ENCODE measurements around the gene SRRM4.
"Not testable (repeated sequence)": the region's sequence is repeated elsewhere in the genome, so short reads cannot be mapped to it uniquely, and the experiment has no call there.

The SRRM4 gene, protein sequence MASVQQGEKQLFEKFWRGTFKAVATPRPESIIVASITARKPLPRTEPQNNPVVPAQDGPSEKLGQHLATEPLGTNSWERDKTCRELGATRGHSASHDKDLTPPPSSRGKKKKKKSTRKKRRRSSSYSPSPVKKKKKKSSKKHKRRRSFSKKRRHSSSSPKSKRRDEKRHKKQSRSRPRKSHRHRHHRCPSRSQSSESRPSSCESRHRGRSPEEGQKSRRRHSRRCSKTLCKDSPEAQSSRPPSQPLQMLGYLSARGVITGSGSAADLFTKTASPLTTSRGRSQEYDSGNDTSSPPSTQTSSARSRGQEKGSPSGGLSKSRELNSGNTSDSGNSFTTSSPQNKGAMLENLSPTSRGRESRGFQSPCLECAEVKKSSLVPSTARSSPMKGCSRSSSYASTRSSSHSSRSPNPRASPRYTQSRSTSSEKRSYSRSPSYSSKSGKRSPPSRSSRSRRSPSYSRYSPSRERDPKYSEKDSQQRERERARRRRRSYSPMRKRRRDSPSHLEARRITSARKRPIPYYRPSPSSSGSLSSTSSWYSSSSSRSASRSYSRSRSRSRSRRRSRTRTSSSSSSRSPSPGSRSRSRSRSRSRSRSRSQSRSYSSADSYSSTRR

DNA sequence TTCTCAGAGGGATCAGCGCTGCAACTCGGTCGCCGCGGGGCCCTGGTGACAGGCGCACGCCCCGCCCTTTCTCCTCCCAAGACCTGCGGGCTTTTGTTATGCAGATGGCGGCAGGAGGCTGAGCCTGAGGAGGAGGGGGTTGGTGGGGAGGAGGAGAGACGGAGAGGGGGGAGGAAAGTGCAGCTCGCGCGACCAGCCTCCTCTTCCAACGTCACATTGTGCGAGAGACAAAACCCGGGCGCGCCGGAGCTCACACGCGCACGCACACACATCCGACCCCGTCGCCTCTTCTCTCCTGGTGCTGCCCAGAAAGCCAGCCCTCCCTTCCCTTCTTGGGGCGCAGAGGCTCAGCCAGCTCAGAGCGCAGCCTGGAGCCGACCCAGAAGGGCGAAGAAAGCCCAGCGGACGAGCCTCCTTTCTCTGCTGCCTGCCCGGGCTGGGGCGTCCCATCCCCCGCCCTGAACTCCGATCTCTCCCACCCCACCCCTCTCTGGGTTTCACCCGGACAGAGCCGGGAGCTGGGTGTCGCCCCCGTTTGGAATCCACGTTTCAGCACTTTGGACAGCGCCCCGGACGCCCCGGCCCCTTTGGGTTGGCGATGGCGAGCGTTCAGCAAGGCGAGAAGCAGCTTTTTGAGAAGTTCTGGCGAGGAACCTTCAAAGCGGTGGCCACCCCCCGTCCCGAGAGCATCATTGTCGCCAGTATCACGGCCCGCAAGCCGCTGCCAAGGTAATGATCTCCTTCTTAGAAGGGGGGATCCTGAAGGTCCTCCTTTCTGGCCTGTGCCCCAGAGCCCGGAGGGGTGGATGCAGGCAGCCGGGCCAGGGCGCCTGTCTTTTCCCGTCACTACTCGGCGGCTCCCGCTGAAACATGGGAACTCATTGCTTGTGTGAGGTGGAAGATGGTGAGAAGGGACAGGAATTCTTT, at the start of gene SRRM4:
SRRM4 (plus strand) TSS at position 257 of the 927 bp plus-strand sequence; CDS start at position 599, 342 bp downstream.
- DNase-seq, result no peak

DNA sequence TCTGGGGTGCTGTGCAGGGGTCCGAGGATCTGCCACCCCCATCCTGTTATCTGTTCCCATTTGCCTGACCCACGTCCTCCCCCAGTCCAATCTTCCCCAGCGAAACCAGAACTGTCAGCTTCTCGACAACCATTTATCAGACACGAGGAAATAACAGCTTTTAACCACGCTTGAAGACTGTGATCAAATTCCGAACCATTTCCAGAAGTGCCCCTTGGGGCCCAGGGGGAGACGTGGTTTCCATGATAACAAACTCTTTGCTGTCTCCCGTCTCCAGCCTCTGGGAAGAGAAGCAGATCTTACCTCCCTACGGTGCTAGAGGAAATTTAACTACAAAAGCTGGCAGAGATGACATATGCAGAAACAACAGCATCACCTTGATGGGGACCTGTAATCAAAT, 35.1 kb upstream of the SRRM4 start:
- no peak for DNase-seq

DNA sequence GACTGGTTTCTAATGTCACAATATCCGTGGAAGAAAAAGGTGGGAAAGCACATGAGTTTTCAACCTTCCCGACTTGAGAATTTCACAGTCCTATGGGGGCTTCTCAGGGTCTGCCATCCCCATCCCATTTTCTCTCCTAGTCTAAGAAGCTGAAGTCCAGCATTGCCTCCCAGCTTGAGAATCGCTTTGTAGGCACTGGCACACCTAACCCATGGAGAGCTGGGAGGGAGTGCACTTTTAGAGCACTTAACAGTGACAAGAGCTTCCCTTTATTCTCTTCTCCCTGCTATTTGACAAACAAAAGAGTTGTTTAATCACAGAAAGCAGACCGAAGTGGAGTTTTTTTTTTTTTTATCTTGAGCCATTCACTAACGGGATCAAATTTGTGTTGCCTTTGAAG, 22.8 kb upstream of the SRRM4 start:
- no peak for DNase-seq

DNA sequence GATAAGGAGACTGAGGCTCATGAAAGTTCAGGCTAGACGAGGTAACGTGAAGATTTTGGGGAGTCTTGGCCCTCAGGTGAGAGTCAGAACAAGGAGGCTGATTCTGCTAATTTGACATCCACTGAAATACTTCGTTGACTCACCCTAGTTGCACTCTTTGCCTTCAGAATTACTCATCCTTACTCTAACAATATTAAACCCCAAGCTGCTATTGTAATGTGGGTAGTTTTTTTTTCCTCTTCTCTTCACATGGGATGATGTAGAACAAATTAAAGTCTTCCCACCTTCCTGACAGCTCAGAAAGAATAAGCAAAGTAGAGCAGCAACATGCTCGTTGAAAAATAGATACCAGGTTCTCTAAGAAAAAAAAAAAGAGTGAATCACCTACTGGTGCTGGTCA, 22.0 kb upstream of the SRRM4 start:
- DNase-seq, result no peak

DNA sequence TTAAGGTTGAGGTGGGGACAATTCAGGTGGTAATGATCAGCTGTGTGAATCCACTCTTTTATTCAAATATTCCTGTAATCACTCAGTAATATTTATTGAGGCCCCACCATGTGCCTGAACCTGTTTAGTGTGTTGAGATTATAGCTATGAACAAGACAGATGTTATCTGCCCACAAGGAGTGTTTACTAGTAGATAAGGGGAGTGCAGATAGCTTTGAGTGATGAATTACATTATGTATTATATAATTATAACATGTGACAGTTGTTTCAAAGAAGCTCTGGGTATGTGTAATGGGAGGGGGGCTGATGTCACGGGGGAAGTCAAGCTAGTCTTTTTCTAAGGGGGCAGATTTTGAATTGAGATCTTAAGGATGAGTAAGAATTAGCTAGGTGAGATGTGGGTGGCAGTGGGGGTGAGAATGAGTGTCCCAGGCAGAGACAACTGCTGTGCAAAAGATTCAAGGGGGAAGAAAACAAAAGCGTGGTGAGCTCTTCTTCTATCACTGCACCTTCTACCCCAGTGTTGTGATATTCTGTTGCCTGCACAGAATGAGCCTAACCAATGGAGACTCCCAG, 21.3 kb upstream of the SRRM4 start:
- DNase-seq, result no peak

DNA sequence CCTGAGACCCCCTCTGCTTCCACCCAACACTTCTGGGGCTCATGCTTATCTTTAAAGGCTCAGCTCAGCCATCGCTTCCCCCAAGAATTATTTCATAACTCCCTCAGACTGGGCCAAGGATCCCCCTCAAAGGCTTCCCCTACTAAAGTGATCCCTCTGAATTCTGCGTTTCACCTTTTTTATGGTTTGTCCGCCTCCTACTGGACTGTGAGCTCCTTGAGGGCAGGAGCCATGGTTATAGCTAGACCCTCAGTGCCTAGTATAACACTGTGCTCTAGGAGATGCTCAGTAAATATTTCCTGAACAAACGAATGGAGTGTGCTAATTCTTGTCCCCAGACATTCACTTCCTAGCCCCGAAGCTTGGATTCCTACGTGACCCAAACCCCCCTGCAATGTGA, 20.5 kb upstream of the SRRM4 start:
- DNase-seq, result no peak

DNA sequence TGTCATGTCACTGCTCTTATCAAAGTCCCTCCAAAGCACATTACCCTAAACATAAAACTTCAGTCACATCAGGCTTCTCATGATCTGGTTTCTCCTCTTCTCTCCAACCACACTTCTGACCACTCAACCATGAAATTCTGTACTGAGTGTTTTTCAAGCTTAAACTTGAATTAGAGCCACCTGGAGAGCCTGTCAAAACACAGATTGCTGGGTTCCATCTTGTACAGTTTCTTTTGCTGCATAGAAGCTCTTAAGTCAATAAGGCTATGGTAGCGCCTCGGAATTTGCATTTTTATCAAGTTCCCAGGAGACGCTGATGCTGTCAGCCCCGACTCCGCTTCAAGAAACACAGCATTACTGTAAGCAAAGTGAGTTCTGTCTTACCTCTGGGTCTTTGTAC, 16.4 kb upstream of the SRRM4 start:
- no peak for DNase-seq

DNA sequence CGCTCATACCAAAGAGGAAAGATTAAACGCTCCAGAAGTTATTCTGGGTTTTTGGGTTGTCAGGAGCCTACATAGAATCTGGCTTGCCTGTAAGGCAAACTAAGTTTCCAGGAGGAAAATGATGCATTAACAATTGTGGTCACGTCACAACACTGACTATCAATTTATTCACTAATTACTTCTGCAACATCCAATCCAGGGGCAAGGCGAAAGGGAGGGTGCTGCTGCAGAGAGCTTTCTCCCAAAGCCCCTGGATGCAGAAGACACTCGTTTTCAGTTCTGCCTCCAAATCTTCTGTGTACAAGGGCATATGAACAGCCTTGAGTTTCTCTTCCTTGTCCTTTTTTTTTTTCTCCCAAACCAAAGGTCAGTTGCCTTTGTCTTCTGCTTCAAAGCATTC, 10.5 kb upstream of the SRRM4 start:
- DNase-seq, result no peak

DNA sequence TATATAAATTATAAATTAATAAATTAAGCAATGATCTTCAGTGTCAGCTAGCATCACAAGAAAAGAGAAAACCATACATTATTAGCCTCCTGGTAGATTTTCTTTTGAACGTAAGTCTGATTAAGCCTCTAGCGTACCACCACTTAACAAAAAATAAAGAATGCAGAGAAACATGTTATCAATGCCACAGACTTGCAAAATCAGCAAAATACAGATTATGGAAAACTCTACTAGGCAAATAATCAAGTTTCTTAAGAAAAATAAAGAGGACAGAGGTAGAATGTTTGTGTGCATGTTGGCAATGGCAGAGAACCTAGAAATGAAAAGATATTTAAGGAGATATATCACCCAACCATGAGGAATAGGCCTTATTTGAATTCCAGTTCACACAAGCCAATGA, 8.4 kb upstream of the SRRM4 start:
- no peak for DNase-seq

DNA sequence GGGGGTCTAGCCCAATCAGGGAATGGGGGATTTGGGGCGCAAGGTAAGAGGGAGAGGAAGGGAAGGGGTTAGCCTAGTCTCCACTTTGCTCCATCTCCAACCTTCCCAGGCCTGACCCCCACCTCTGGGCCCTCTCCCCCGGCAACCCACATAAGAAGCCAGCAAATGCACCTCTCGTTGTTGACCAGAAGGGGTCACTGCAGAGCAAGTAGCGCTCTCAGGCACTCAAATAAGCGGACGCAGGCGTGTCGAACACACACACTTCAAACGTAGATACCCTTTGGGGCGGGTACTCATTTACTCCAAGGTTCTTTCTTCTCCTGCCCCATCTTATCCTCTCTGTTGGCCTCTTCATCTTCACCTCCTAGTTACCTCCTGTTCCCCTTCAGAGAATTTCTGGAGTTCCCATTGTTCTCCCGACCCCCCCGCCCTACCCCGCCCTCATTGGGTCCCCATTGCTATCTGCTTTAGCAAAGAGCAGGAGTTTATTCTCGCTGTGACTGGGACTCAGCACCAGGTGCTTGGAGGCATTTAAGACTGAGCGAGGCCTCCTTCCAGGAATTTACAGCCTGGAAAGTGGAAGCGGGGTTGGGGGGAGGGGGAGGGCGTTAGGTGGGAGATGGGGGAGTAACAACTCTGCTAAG, 1.5 kb upstream of the SRRM4 start:
- peak; percentile 46 for DNase-seq

DNA sequence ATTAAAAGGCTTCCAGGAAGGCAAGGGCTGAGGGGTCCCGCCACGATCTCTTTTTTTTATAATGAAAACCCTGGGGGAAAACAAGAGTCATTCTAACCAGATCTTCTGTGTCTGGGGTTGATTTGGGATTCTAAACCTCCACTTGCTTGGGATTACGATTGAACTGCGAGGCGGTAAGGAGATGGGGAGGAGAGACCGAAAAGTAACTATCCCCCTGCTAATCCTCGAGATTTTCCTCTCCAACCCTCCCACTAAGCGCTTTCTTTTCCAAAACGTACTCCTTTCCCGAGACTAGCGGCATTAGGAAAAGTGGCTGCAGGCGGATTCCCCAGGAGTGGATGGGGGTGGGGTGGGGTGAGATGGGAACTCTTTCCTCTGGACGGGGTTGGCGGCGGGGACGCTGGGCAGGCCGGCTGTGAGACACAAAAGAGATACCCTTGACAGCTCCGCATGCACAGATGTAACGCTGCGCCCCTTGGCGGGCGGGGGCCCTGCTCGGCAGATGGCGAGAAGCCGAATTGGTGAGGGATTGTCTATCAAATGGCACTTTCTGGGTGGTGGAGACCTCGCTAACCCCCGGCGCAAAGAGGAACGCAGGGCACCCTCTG, 830 bp upstream of the SRRM4 start:
- no peak for DNase-seq

DNA sequence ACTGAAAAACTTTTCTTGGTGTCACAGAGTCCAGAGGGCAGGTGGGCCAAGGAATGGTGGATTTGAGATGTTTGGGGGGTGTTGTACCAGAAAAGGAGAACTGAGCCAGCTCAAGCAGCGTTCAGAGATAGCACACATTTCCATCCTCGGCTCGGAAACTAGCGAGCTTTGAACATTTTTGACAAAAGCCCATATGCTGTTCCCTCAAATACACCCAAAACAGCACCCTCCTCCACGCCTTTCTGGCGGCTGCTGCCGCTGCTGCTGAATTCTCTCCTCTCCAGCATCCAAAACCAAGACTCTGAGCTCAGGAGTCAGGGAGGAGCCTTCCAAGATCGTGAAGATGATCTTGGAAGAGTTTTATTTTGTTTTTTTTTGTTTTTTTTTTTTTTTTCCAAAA, 961 bp downstream of the SRRM4 start:
- DNase-seq, result no peak

DNA sequence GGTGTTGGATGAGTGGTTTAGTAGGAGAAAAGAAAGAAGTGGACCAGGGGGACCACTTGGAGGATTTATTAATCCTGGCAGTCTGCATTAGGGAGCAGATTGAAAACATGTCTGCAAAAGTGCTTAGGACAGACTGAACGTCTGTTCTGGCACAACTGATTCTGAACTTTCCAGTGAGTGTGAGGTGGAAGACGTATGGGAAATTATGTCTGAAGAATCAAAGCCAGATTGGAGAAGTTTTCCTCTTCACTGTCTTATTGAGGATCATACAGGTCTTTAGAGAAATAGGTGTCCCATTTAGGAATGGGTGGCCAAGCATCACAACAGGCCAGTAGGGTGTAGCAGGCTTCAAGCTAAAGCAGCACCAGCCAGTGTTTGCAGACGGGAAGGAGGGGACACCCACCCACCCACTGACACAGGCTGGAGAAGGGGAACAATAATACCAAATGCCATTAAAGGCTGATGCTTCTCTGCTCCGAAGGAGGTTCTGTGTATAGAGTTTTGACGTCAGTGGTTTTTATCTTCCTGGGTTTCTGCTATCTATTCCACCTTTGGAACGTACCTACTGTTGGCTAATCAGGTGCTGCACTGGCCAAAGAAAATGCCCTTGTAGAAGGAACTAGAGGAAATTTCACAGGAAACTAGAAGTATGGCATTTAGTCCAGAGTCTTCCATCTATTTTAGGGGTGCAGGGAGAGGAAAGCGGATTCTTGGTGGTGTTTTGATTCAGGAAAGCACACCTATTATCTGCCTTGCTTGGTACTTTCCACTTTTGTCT, 1.8 kb downstream of the SRRM4 start:
- DNase-seq, result no peak

DNA sequence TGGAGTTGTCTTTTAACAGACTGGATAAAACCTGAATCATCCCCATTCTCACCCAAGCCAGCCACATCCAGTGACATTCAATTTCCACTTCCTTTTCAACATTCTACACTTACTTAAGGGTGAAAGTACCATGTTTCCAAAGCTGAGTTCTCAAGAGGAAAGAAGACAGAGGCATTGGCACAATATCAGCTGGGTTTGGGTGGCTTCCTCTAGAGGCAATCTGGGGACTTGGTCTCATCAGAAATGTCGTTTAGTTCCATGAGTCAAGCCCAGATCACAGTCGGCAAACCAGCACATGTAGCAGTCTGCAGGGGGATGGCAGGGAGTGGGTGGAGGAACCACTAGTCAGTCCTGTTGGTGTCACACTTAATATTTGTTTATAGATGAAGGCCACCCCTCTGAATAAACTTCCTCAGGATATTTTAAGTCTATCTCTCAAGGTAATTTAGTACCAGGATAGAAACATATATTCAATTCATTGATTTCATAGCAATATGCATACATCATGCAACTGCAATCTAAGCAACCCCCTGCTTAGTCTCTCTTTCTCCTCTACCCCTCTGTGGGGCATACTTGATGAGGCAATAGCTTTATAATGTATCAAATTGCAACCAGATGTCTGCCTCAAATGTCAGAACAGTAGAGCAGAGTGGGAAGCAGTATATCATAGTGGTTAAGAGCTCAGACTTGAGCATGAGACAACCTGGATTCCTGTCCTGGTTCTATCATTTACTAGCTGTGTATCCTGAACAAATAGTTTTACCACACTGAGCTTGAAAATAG, 3.0 kb downstream of the SRRM4 start:
- DNase-seq, result no peak

DNA sequence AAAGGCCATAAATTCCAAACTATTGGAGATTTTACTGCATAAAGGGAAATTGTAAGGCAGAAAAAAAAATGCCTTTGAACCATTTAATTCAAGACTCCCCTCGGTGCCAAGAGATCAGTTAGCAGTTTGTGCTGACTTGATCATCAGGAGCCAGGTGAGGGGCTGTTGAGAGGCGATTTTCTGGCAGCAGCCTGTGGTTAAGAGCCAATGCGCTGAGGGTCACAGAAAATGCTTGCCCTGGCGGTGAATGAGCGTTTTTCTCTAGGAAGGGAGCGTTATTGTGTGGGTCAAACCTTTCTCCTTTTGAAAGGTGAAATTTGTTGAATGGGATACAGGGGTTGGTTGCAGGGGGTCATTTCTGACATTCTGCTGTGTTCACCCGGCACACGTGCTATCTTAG, 4.7 kb downstream of the SRRM4 start:
- DNase-seq, result no peak

DNA sequence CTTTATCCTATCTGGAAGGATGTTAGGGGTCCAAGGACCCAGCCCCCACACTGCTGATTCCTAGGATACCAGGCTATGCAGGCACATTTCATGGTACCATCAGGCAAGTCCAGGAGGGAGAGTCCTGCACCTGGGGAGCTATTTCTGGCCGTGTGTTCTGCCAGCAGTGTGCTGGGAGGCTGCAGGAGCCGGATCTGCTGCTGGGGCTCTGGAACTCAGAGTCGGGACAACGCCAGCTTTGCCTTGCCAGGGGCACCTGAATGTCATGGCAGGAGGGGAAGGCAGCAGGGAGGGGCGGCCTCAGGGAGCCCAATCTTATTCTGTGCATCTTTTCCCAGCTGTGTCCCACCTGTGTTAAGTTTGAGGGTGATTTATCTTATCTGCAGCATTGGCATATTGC, 17.8 kb downstream of the SRRM4 start:
- DNase-seq, result no peak

DNA sequence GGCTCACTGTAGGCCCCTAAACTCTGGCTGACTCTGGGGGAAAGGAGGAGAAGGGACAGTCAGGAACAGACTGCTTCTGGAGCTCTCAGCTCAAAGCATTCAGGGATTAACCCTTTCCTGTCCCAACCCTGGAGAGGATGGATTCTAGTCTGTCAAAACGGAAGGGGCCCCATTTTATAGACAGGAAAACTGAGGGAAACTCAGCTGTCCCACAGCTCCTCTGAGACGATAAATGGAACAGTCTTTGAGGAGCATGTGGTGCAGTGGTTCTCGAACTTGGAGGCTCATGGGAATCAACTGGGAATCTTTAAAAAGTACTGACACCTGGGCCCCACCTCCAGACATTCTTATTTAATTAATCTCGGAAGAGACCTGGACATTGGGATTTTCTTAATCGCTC, 23.7 kb downstream of the SRRM4 start:
- DNase-seq, result no peak

DNA sequence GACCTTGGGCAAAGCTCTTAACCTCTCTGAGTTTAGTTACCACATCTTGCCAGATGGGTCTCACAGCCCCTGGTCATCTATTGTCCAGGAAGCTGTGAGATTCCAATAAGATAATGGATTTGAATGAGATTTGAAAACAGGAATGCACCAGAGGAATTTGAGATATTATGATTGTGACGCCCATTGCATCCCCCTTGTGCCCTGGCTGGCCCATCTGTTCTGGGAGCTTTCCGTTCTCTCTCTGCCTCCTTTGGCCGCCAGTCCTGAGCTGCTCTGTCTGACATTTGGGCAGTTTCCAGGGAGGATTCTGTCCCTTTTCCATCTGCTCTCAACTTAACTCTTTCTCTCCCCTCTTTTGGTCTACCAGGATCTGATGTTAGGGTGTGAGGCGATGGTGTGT, 24.6 kb downstream of the SRRM4 start:
- DNase-seq, result no peak

DNA sequence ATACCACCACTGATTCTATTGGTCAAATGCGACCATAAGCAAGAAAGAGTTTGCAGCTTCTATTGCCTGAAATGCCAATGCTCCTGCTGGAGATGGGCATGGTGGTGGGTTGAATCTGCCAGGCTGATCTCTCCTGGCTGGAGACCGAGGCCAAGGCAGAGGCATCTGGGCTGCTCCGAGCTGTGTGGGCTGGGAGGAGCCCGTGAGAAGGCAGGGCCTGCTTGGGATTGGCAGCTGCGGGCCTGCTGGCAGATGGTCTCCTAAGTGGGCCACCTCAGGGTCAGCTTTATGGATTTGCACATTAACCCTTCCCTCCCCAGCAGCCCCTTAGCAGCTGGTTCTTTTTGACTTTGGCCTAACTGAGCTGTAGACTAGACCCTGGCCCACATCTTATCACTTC, 25.4 kb downstream of the SRRM4 start:
- DNase-seq, result no peak

DNA sequence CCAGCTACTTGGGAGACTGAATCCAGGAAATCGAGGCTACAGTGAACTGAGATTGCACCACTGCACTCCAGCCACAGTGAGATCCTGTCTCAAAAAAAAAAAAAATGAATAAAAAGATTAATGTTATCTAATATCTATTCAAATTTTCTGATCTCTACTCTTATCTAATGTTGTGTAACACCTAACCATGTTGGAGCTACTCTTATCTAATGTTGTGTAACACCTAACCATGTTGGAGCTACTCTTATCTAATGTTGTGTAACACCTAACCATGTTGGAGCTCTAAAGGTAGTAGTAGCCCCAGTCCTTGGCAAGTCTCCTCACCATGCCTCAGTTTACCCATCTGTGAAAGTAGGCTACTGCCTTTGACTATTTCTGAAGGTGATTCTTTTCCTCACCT, 26.9 kb downstream of the SRRM4 start:
- DNase-seq, result not testable (repeated sequence)

Data from inflammatory macrophage treated with lipopolysaccharide for 4 hours (primary cell).